ENCODE results near the gene RIPPLY3. TPM values are rescaled to one million over a fixed set of nuclear protein-coding genes. Genes with fewer than 3 reads are reported as not detected.

Gene RIPPLY3
- total and polyA plus RNA-seq, 2 of the 13 experiments (the other 11 are each of a cell fraction or from before 2014, with no cell fraction given): 0.09 to 2.9 TPM

GRCh38 chr21:36966066-36966820 is 40.3 kb upstream of the RIPPLY3 start, which contains the start of gene HLCS (continued):
- TF ChIP-seq KIAA2018 (CRISPR knock-in tag; IDR thresholded peaks at IDR 0.05; ENCODE audit: borderline replicate concordance): no peak
- no peak for TF ChIP-seq ZNF562 (CRISPR knock-in tag; IDR thresholded peaks at IDR 0.05; ENCODE audit: borderline replicate concordance)
- TF ChIP-seq ZSCAN31 (CRISPR knock-in tag; IDR thresholded peaks at IDR 0.05; ENCODE audit: low read depth): peak; percentile 62
- TF ChIP-seq MXD4 (CRISPR knock-in tag; IDR thresholded peaks at IDR 0.05): no peak
- no peak for TF ChIP-seq ZBTB40 (IDR thresholded peaks at IDR 0.05)
- TF ChIP-seq ZBTB40 (CRISPR knock-in tag; IDR thresholded peaks at IDR 0.05): no peak; the same call in 1 of the 2 replicates
- peak; percentile 45; the same call in 1 of the 2 replicates for TF ChIP-seq ZNF274 (CRISPR knock-in tag; IDR thresholded peaks at IDR 0.05)
- peak; percentile 66 for TF ChIP-seq ZBTB14 (CRISPR knock-in tag; IDR thresholded peaks at IDR 0.05)

Data from HepG2 (cell line).